Panc1 (cell line): ENCODE data around the gene TBC1D8B. TPM values are rescaled to one million over a fixed set of nuclear protein-coding genes. Genes with fewer than 3 reads are reported as not detected.

Experiments used
- ATAC-seq: fragments of 200-7000 bp; cut with Tn5 transposase; 2 replicates; pipeline ENCODE4 v1.9.1; 2020; ENCODE audit warnings: mild to moderate bottlenecking, moderate library complexity
- BruUV-seq: library from RNA; stranded (reverse); fragments of 400-500 nt; replicated peaks from 2 replicates; lab custom pipeline; 2021; lab: Mats Ljungman, UMichigan
- CTCF ChIA-PET: fragments of 300-600 bp; sonication (Branson Sonifier 250); formaldehyde crosslinking; loops from one replicate; lab custom pipeline; 2022; ENCODE audit warnings: antibody characterized with exemption; lab: Charles Lee
- POLR2A ChIA-PET: fragments of 300-600 bp; sonication (Branson Sonifier 250); formaldehyde crosslinking; loops from one replicate; lab custom pipeline; 2022; ENCODE audit warnings: antibody characterized with exemption; lab: Charles Lee
- DNase-seq: peaks from one replicate; pipeline ENCODE4 v3.0.0-alpha.2; 2010; ENCODE audit warnings: low read depth, low spot score
- H3K27ac ChIP-seq: 2 replicates; pipeline ENCODE4 v1.5.1; 2011; ENCODE audit warnings: mild to moderate bottlenecking, low read length, inconsistent platforms
- H3K27me3 ChIP-seq: fragments of 200-500 bp; sonication (Bioruptor generic); 2 replicates; pipeline ENCODE4 v1.6.0; 2014; ENCODE audit warnings: low read length, inconsistent platforms; ENCODE audit not compliant: control insufficient read depth, insufficient read depth
- H3K36me3 ChIP-seq: fragments of 200-500 bp; sonication (Bioruptor generic); 2 replicates; pipeline ENCODE4 v1.5.1; 2014; ENCODE audit warnings: inconsistent platforms, mild to moderate bottlenecking, low read length, moderate library complexity; ENCODE audit not compliant: control insufficient read depth, insufficient read depth
- H3K4me1 ChIP-seq: 2 replicates; pipeline ENCODE4 v1.5.1; 2011; ENCODE audit warnings: inconsistent platforms, mild to moderate bottlenecking, low read length, moderate library complexity; ENCODE audit not compliant: control insufficient read depth, insufficient read depth
- H3K4me3 ChIP-seq, 2 experiments: 2 replicates each; pipeline ENCODE4 v1.5.1; 2011 to 2012; ENCODE audit warnings: low read depth in 2 of 2, low read length in 2 of 2, mild to moderate bottlenecking in 2 of 2, inconsistent platforms in 1 of 2, moderate library complexity in 1 of 2
- H3K9me3 ChIP-seq: fragments of 200-500 bp; sonication (Bioruptor generic); 2 replicates; pipeline ENCODE4 v1.5.1; 2014; ENCODE audit warnings: low read depth, mild to moderate bottlenecking, inconsistent platforms, low read length, moderate library complexity; ENCODE audit not compliant: control insufficient read depth, insufficient read depth
- CTCF ChIP-seq: fragments of 450-650 bp; IDR thresholded peaks from 2 replicates; pipeline ENCODE4 v1.5.1; 2017; ENCODE audit warnings: mild to moderate bottlenecking
- POLR2AphosphoS5 ChIP-seq: IDR thresholded peaks from 2 replicates; pipeline ENCODE4 v1.6.1; 2012; ENCODE audit warnings: mild to moderate bottlenecking, low read depth, low read length, moderate library complexity
- SIN3A ChIP-seq: IDR thresholded peaks from 2 replicates; pipeline ENCODE4 v1.6.1; 2012; ENCODE audit warnings: low read depth, mild to moderate bottlenecking, low read length, moderate library complexity, borderline replicate concordance; ENCODE audit not compliant: insufficient read depth
- TCF7L2 ChIP-seq: IDR thresholded peaks from 2 replicates; pipeline ENCODE4 v1.6.1; 2011; ENCODE audit warnings: mild to moderate bottlenecking, low read depth, low read length, inconsistent platforms
- in situ Hi-C: cut with HindIII; loops from 2 replicates; pipeline ENCODE4 v1.10.0; 2016; ENCODE audit warnings: low sequenced_read_pairs, low pct_unique_long_range_greater_than_20kb
- intact Hi-C: fragments of 100-400 bp; cut with micrococcal nuclease; formaldehyde crosslinking; loops from one replicate; pipeline ENCODE4 v1.10.0; 2022; ENCODE audit not compliant: unreplicated experiment
- total RNA-seq: library from RNA; stranded (reverse); gene quantifications from one replicate; pipeline ENCODE4 v1.2.1, GENCODE V29; 2021; ENCODE audit not compliant: unreplicated experiment
- TF ChIP-seq, protein P1 (sequence below), 2 experiments: IDR thresholded peaks; 2 replicates each; pipeline ENCODE4 v1.6.1; 2011 to 2012; ENCODE audit warnings: low read depth in 2 of 2, control low read depth in 1 of 2, low read length in 1 of 2, mild to moderate bottlenecking in 1 of 2, moderate library complexity in 1 of 2; ENCODE audit not compliant: insufficient read depth in 1 of 2

The TBC1D8B gene
- total RNA-seq, 1 experiment from 2014 or later, result 8.9 TPM

DNA sequence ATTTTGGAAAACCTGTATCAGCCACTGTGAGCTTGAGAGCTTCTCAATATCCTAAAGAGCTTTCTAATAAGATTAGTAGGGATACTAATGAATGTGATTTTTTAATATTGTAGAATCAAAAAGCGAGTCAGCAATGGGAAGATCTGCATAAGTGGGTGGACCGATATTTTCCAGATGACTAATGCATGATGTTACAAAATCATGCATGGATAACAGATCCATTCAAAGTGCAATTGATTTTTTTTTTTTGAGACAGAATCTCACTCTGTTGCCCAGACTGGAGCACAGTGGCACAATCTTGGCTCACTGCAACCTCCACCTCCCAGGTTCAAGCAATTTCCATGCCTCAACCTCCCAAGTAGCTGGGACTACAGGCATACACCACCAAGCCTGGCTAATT is 110.4 kb downstream of the TBC1D8B start:
- peaks cover 3% of the 10 kb centered on the region; the same call in 1 of the 2 replicates for H3K27me3 ChIP-seq
- H3K9me3 ChIP-seq, result no peaks in the 10 kb centered on the region
- no peak for ATAC-seq
- H3K36me3 ChIP-seq, result no peaks in the 10 kb centered on the region
- TF ChIP-seq, protein P1, sequence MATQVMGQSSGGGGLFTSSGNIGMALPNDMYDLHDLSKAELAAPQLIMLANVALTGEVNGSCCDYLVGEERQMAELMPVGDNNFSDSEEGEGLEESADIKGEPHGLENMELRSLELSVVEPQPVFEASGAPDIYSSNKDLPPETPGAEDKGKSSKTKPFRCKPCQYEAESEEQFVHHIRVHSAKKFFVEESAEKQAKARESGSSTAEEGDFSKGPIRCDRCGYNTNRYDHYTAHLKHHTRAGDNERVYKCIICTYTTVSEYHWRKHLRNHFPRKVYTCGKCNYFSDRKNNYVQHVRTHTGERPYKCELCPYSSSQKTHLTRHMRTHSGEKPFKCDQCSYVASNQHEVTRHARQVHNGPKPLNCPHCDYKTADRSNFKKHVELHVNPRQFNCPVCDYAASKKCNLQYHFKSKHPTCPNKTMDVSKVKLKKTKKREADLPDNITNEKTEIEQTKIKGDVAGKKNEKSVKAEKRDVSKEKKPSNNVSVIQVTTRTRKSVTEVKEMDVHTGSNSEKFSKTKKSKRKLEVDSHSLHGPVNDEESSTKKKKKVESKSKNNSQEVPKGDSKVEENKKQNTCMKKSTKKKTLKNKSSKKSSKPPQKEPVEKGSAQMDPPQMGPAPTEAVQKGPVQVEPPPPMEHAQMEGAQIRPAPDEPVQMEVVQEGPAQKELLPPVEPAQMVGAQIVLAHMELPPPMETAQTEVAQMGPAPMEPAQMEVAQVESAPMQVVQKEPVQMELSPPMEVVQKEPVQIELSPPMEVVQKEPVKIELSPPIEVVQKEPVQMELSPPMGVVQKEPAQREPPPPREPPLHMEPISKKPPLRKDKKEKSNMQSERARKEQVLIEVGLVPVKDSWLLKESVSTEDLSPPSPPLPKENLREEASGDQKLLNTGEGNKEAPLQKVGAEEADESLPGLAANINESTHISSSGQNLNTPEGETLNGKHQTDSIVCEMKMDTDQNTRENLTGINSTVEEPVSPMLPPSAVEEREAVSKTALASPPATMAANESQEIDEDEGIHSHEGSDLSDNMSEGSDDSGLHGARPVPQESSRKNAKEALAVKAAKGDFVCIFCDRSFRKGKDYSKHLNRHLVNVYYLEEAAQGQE (IDR thresholded peaks at IDR 0.05; ENCODE audit: insufficient read depth in 1 of 2, low read depth in 2 of 2, low read length in 1 of 2), result no peak
- TF ChIP-seq POLR2AphosphoS5 (no peak), TCF7L2 (no peak)
- CTCF ChIA-PET, result no interaction called here
- H3K4me3 ChIP-seq, result no peak overlapping the region
- BruUV-seq, result no TSS peak
- no peaks in the 10 kb centered on the region for H3K4me1 ChIP-seq
- DNase-seq, result no peak
- H3K27ac ChIP-seq, result no peak overlapping the region
- POLR2A ChIA-PET, result no interaction called here
- in situ Hi-C loops, result no loop called here
- intact Hi-C loops, result no loop called here

DNA sequence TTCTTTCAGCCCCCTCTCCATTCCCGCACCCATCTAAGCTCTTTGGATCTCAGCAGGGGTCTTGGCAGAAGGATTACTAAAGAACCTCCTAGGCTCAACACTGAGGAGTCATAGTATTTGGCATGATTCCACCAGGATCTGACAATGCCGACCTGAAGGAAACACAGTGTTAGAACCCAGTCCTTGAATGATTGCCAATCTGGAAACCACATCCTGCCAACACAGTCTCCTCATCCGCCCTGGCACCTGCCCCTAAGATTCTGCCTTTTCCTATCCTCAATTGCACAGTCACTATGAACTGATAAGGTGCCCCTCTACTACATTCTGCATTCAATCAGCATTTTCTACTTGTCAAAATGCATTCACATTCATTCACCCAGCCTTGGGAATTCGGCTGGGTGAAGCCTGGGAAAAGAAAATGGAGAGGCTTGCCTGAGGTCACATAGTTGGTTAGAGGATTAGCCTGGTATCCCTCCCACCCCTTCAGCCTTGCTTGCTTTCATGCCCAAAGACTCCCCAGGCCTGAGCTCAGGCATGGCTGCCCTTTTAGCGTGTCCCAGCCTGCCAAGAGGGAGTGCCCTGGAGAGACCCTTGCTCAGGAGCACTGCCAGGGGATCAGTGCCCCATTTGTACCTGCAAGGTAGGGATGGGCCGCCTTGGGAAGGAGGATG is 115.5 kb downstream of the TBC1D8B start:
- peaks cover 3% of the 10 kb centered on the region; the same call in 1 of the 2 replicates for H3K27me3 ChIP-seq
- BruUV-seq, result no TSS peak
- POLR2A ChIA-PET, result no interaction called here
- DNase-seq, result no peak
- H3K9me3 ChIP-seq, result no peaks in the 10 kb centered on the region
- ATAC-seq, result no peak
- in situ Hi-C loops, result no loop called here
- H3K27ac ChIP-seq, result no peak overlapping the region
- no peaks in the 10 kb centered on the region for H3K4me1 ChIP-seq
- H3K36me3 ChIP-seq, result no peaks in the 10 kb centered on the region
- CTCF ChIA-PET, result no interaction called here
- TF ChIP-seq CTCF (no peak), POLR2AphosphoS5 (no peak), TCF7L2 (no peak), SIN3A (no peak)
- TF ChIP-seq, protein P1 (IDR thresholded peaks at IDR 0.05; ENCODE audit: insufficient read depth in 1 of 2, low read depth in 2 of 2, low read length in 1 of 2), result no peak
- intact Hi-C loops, result no loop called here
- H3K4me3 ChIP-seq, result no peak overlapping the region
